Motor neuron (in vitro differentiated cells): ENCODE results near the gene KCNH1. TPM values are rescaled to one million over a fixed set of nuclear protein-coding genes. Genes with fewer than 3 reads are reported as not detected.

Experiments used
- ATAC-seq, 8 experiments: fragments of 200-7000 bp; cut with Tn5 transposase; replicated peaks in 6 of 8; 2 replicates each; pipeline ENCODE4 v1.8.0; 2021; ENCODE audit warnings: mild to moderate bottlenecking in 8 of 8, moderate library complexity in 8 of 8
- H3K27ac ChIP-seq, 2 donors: fragments of 250-450 bp; sonication (Bioruptor Pico); 2 replicates each; pipeline ENCODE4 v1.9.0; 2021; ENCODE audit warnings: antibody characterized with exemption in 2 of 2, mild to moderate bottlenecking in 2 of 2, moderate library complexity in 1 of 2
- H3K4me1 ChIP-seq, 2 donors: fragments of 250-450 bp; sonication (Bioruptor Pico); replicated peaks in 1 of 2; 2 replicates each; pipeline ENCODE4 v1.6.1; 2021; ENCODE audit warnings: antibody characterized with exemption in 2 of 2, mild to moderate bottlenecking in 2 of 2, moderate library complexity in 1 of 2
- H3K4me3 ChIP-seq, 5 donors: fragments of 250-450 bp; sonication (Bioruptor Pico); 2 replicates each; pipeline ENCODE4 v1.9.0; 2021; ENCODE audit warnings: antibody characterized with exemption in 5 of 5, mild to moderate bottlenecking in 5 of 5, moderate library complexity in 4 of 5
- WGBS, 10 experiments: fragments of 450-650 bp; shearing (Covaris generic); methylation state at CpG; one replicate each; pipeline ENCODE4 v1.0.0; 2022; 5-methylcytosine and 5-hydroxymethylcytosine counted together
- in situ Hi-C, 9 experiments: fragments of 400-800 bp; cut with MboI; loops; one replicate each; pipeline ENCODE4 v1.15.0; 2021; ENCODE audit warnings: low sequenced_read_pairs in 9 of 9, low pct_unique_long_range_greater_than_20kb in 2 of 9; ENCODE audit not compliant: unreplicated experiment in 9 of 9
- total RNA-seq, 8 experiments: library from RNA; unstranded; fragments of 300-600 nt; gene quantifications; 2 replicates each; pipeline versions ENCODE4 v1.2.3 to v1.2.4, GENCODE V29; 2022

KCNH1 gene
- total RNA-seq, 8 experiments from 2014 or later = 1.2 to 22.5 (median 6.2) TPM

DNA sequence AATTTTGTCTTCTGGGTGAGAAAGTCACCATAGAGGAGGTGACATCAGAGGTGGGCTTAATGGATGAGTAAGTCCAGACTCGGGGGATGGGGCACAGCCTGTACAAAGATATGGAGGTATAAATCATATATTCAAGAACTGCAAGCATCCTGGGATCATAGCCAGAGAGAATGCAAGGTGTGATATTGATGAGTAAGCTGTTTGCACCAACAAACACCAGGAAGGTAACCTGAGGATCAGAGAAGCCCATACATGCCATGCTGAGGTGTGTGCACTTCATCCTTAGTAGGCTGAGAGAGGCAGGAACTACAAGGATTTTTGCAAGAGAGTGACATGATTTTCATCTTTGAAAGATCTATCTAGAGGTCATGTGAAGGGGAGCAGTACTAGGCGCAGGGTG lies 498.8 kb downstream of the KCNH1 start:
- no peak overlapping the region for H3K27ac ChIP-seq
- no peak overlapping the region for H3K4me3 ChIP-seq
- 50 to 100% (median 83%) methylated on average over 1 to 2 of the region's 2 CpGs; no CpG with 5 or more reads in 2 of the 10 experiments for WGBS, 10 experiments
- H3K4me1 ChIP-seq = peaks cover 0 to 3% of the 10 kb centered on the region in 2 donors
- in situ Hi-C loops = no loop called here
- ATAC-seq = peak in 3 of 8 experiments; percentile 24 to 68 (median 40)

DNA sequence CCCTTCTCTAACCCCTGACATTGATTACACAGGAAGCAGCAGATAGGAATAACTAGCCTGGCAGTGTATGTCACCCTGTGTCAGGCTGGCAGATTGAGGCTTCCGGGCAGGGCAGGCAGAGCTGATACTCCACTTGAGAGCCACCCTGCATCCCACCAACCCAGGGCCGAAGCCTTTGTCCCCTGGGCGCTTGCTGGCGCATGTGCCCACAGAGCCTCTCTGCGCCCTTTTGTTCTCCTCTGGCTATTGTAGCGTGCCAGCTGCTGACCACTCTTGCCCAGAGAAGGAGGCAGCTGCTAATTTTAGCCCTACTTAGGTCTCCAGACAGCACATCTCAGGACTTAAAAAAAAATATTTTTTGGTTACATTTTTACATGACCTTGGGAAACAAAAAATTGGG lies 500.3 kb downstream of the KCNH1 start:
- peak in 1 of 8 experiments; percentile 8 for ATAC-seq

DNA sequence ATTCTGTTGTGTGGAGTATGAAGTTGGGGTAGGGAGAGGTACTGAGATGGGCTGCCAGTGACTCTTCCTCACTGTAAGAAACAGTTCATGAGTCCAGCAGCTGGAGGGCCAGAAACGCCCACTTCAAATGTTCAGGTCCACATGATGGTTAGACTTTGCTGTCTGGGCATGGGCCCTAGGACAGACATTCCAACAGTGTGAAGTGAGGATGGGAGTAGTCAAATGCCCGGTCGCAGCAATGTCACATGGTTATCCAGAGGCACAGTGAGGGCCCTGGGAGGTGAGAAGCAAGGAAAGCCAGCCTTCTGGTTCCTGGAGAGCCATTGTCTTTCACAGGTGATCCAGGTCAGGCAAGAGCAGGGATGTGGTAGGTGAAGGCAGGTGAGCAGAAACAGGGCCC lies 500.8 kb downstream of the KCNH1 start:
- in situ Hi-C loops = no loop called here
- ATAC-seq = no peak
- H3K4me3 ChIP-seq = no peak overlapping the region
- no peak overlapping the region for H3K27ac ChIP-seq
- 60 to 100% (median 92%) methylated on average over 1 to 3 of the region's 3 CpGs; no CpG with 5 or more reads in 5 of the 10 experiments for WGBS, 10 experiments
- H3K4me1 ChIP-seq = peaks cover under 1 to 8% of the 10 kb centered on the region in 2 donors

More for the DNA sequence above, 500.3 kb downstream of the KCNH1 start:
- peaks cover 0 to 3% of the 10 kb centered on the region in 2 donors for H3K4me1 ChIP-seq
- in situ Hi-C loops = no loop called here
- WGBS, 10 experiments = 83 to 100% (median 98%) methylated on average over 2 to 6 of the region's 6 CpGs; no CpG with 5 or more reads in 4 of the 10 experiments
- no peak overlapping the region for H3K27ac ChIP-seq
- H3K4me3 ChIP-seq = no peak overlapping the region

GRCh38 chr1:210631399-210631798 lies 502.5 kb downstream of the KCNH1 start:
- 17 to 100% (median 86%) methylated on average over 1 to 3 of the region's 3 CpGs; no CpG with 5 or more reads in 1 of the 10 experiments for WGBS, 10 experiments
- in situ Hi-C loops = no loop called here
- peak in 2 of 8 experiments; percentile 26 to 27 for ATAC-seq

DNA sequence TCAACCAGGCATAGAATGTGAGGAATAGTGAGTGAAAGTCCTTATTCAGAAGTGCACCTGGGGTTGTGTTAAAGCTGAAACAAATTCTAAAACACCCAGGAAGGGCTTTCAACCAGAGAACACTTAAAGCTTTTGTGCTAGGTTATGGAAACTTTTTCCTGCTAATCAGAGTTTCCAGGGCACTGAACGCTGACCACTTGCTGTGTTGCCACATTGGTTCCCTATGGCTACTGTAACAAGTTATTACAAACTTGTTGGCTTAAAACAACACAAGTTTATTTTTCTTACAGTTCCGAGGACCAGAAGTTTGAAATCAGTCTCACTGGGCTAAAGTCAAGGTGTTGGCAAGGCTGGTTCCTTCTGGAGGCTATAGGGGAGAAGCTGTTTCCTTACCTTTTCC lies 504.7 kb downstream of the KCNH1 start:
- Histone ChIP-seq H3K27ac (no peak overlapping the region), H3K4me1 (peaks cover 3 to 13% of the 10 kb centered on the region in 2 donors), H3K4me3 (no peak overlapping the region)
- 65 to 100% (median 92%) methylated on average over 1 to 2 of the region's 2 CpGs; no CpG with 5 or more reads in 1 of the 10 experiments for WGBS, 10 experiments
- ATAC-seq = no peak
- in situ Hi-C loops = no loop called here

More at GRCh38 chr1:210631399-210631798, 502.5 kb downstream of the KCNH1 start:
- Histone ChIP-seq H3K27ac (no peak overlapping the region), H3K4me3 (no peak overlapping the region), H3K4me1 (peaks cover 3 to 16% of the 10 kb centered on the region in 2 donors)

DNA sequence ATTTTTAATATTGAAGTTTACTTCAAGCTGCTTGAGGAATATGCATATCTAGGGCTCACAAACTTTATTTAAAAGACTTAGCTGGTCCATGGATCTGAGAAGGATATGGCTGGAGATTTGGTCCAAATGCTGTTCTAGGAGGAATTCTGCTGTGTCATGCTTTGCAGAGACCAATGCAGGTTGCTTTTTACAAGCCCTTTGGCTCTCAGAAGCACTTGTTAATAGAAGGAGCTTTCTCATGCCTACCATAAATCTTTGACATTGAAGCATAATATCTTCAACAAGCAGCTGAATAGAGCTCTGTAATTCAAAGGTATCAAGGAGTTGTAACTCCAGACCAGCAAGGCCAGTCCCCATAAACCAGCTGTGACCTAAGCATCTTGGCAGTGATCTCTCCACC lies 506.2 kb downstream of the KCNH1 start:
- Histone ChIP-seq H3K4me3 (no peak overlapping the region), H3K27ac (no peak overlapping the region), H3K4me1 (peaks cover 3 to 13% of the 10 kb centered on the region in 2 donors)
- ATAC-seq = peak; percentile 25 to 88 (median 46)
- in situ Hi-C loops = no loop called here

Other genes starting within 250 kb of the KCNH1 start
- gene RCOR3, start 125.2 kb upstream of the KCNH1 start, total RNA-seq = 10 to 100 TPM; 21.8 to 70.5 (median 48.8) TPM
- 10 to 100 TPM in 3 of 8 experiments, 1 to 10 TPM in 5; 2.0 to 18.9 (median 6.1) TPM for gene TRAF5, start 192.7 kb upstream of the KCNH1 start, total RNA-seq